H9 (cell line): Measurements from ENCODE around the gene TTC21B. TPM values are rescaled to one million over a fixed set of nuclear protein-coding genes. Genes with fewer than 3 reads are reported as not detected.
"Not testable (repeated sequence)": the region's sequence is repeated elsewhere in the genome, so short reads cannot be mapped to it uniquely, and the experiment has no call there.

Experiments used
- DNase-seq: peaks from one replicate; pipeline ENCODE4 v3.0.0-alpha.2; 2017
- H2AFZ ChIP-seq: one replicate; pipeline ENCODE4 v1.6.1; 2013; ENCODE audit warnings: mild to moderate bottlenecking, low read length, control low read depth, moderate library complexity
- H2AK5ac ChIP-seq: 2 replicates; pipeline ENCODE4 v1.6.1; 2013; ENCODE audit warnings: low read length, control low read depth, mixed read lengths; ENCODE audit not compliant: insufficient read length
- H2BK120ac ChIP-seq: one replicate; pipeline ENCODE4 v1.6.1; 2013; ENCODE audit warnings: low read depth, mild to moderate bottlenecking, low read length, control low read depth, inconsistent platforms; ENCODE audit not compliant: poor library complexity, severe bottlenecking
- H2BK12ac ChIP-seq: 2 replicates; pipeline ENCODE4 v1.6.1; 2013; ENCODE audit warnings: low read length, control low read depth, mixed read lengths, low read depth; ENCODE audit not compliant: insufficient read length
- H2BK15ac ChIP-seq: 2 replicates; pipeline ENCODE4 v1.6.1; 2013; ENCODE audit warnings: low read depth, low read length, control low read depth
- H2BK20ac ChIP-seq: one replicate; pipeline ENCODE4 v1.6.1; 2013; ENCODE audit warnings: low read depth, mild to moderate bottlenecking, low read length, control low read depth, inconsistent platforms; ENCODE audit not compliant: poor library complexity, severe bottlenecking
- H2BK5ac ChIP-seq: 2 replicates; pipeline ENCODE4 v1.6.1; 2013; ENCODE audit warnings: low read length, control low read depth, mixed read lengths; ENCODE audit not compliant: insufficient read length
- H3K14ac ChIP-seq: 2 replicates; pipeline ENCODE4 v1.6.1; 2013; ENCODE audit warnings: low read length, control low read depth; ENCODE audit not compliant: insufficient read depth
- H3K18ac ChIP-seq: 2 replicates; pipeline ENCODE4 v1.6.1; 2013; ENCODE audit warnings: low read depth, mild to moderate bottlenecking, mixed read lengths, low read length, control low read depth; ENCODE audit not compliant: insufficient read length
- H3K23ac ChIP-seq: 2 replicates; pipeline ENCODE4 v1.6.1; 2013; ENCODE audit warnings: low read length, control low read depth, mixed read lengths, low read depth; ENCODE audit not compliant: insufficient read length
- H3K23me2 ChIP-seq: 2 replicates; pipeline ENCODE4 v1.6.1; 2013; ENCODE audit warnings: low read depth, mild to moderate bottlenecking, mixed read lengths, low read length, control low read depth; ENCODE audit not compliant: insufficient read length, poor library complexity, severe bottlenecking
- H3K27ac ChIP-seq: 2 replicates; pipeline ENCODE4 v1.5.1; 2013; ENCODE audit warnings: low read length, control low read depth, mixed read lengths, low read depth; ENCODE audit not compliant: insufficient read length
- H3K27me3 ChIP-seq: 2 replicates; pipeline ENCODE4 v1.6.1; 2013; ENCODE audit warnings: low read length, control low read depth, inconsistent platforms; ENCODE audit not compliant: insufficient read depth
- H3K4ac ChIP-seq: 2 replicates; pipeline ENCODE4 v1.6.1; 2013; ENCODE audit warnings: low read depth, mild to moderate bottlenecking, control low read depth, inconsistent platforms, low read length, moderate library complexity
- H3K4me1 ChIP-seq: 2 replicates; pipeline ENCODE4 v1.6.1; 2013; ENCODE audit warnings: low read length, control low read depth, inconsistent platforms; ENCODE audit not compliant: insufficient read depth
- H3K4me2 ChIP-seq: 2 replicates; pipeline ENCODE4 v1.6.1; 2013; ENCODE audit warnings: low read length, control low read depth, mixed read lengths; ENCODE audit not compliant: insufficient read length, insufficient read depth
- H3K56ac ChIP-seq: 2 replicates; pipeline ENCODE4 v1.6.1; 2013; ENCODE audit warnings: low read depth, mild to moderate bottlenecking, mixed read lengths, low read length, control low read depth; ENCODE audit not compliant: insufficient read length
- H3K79me1 ChIP-seq: 2 replicates; pipeline ENCODE4 v1.6.1; 2013; ENCODE audit warnings: low read depth, mild to moderate bottlenecking, moderate library complexity, low read length, control low read depth, inconsistent platforms; ENCODE audit not compliant: insufficient read depth, poor library complexity, severe bottlenecking
- H3K79me2 ChIP-seq: 2 replicates; pipeline ENCODE4 v1.6.1; 2013; ENCODE audit warnings: low read length, control low read depth, inconsistent platforms; ENCODE audit not compliant: insufficient read depth
- H3K9ac ChIP-seq: 2 replicates; pipeline ENCODE4 v1.6.1; 2013; ENCODE audit warnings: low read length, control low read depth, mixed read lengths; ENCODE audit not compliant: insufficient read length; ENCODE audit errors: extremely low read depth
- H3K9me3 ChIP-seq: one replicate; pipeline ENCODE4 v1.6.1; 2013; ENCODE audit warnings: low read depth, low read length, inconsistent platforms; ENCODE audit not compliant: control insufficient read depth
- H3T11ph ChIP-seq: one replicate; pipeline ENCODE4 v1.6.1; 2013; ENCODE audit warnings: mild to moderate bottlenecking, low read length, control low read depth, inconsistent platforms
- H4K20me1 ChIP-seq: one replicate; pipeline ENCODE4 v1.6.1; 2013; ENCODE audit not compliant: control insufficient read depth, insufficient read length, insufficient read depth
- H4K5ac ChIP-seq: 2 replicates; pipeline ENCODE4 v1.6.1; 2013; ENCODE audit warnings: low read depth, mild to moderate bottlenecking, mixed read lengths, low read length, control low read depth; ENCODE audit not compliant: insufficient read length
- H4K8ac ChIP-seq: replicated peaks from 2 replicates; pipeline ENCODE4 v1.6.1; 2013; ENCODE audit warnings: low read length, control low read depth, mixed read lengths, low read depth; ENCODE audit not compliant: insufficient read length
- H4K91ac ChIP-seq: 2 replicates; pipeline ENCODE4 v1.6.1; 2013; ENCODE audit warnings: low read depth, mild to moderate bottlenecking, moderate library complexity, mixed read lengths, low read length, control low read depth; ENCODE audit not compliant: insufficient read length
- H3K27ac Mint-ChIP-seq, 3 experiments: 2 replicates in 2 of 3; 3 replicates in 1 of 3; pipeline ENCODE4 v1.8.0; 2020 to 2021; ENCODE audit warnings: mixed read lengths in 3 of 3, mild to moderate bottlenecking in 1 of 3, moderate library complexity in 1 of 3
- H3K27me3 Mint-ChIP-seq: 2 replicates; pipeline ENCODE4 v1.8.0; 2021; ENCODE audit warnings: low read depth, mild to moderate bottlenecking, moderate library complexity, mixed read lengths
- H3K36me3 Mint-ChIP-seq, 3 experiments: 2 replicates in 2 of 3; 3 replicates in 1 of 3; pipeline ENCODE4 v1.8.0; 2020 to 2021; ENCODE audit warnings: low read depth in 3 of 3, mixed read lengths in 3 of 3; ENCODE audit not compliant: insufficient read depth in 1 of 3
- H3K4me1 Mint-ChIP-seq, 2 experiments: 2 replicates each; pipeline ENCODE4 v1.8.0; 2020; ENCODE audit warnings: mixed read lengths in 2 of 2
- H3K4me3 Mint-ChIP-seq, 2 experiments: 2 replicates in 1 of 2; 3 replicates in 1 of 2; pipeline ENCODE4 v1.8.0; 2020 to 2021; ENCODE audit warnings: mild to moderate bottlenecking in 2 of 2, mixed read lengths in 2 of 2, moderate library complexity in 1 of 2
- H3K9me3 Mint-ChIP-seq, 2 experiments: 2 replicates in 1 of 2; 3 replicates in 1 of 2; pipeline ENCODE4 v1.8.0; 2020; ENCODE audit warnings: mild to moderate bottlenecking in 2 of 2, mixed read lengths in 2 of 2, moderate library complexity in 1 of 2
- CTCF ChIP-seq: fragments of 200-600 bp; sonication (generic); conservative IDR thresholded peaks from 3 replicates; pipeline ENCODE4 v1.8.0; 2021; ENCODE audit warnings: antibody characterized with exemption, mild to moderate bottlenecking
- WGBS: extraction: QIAGEN DNeasy Blood & Tissue Kit; methylation state at CpG from one replicate; pipeline ENCODE4 v1.1.7; 2013; ENCODE audit warnings: missing lambda C conversion rate, low lambda C conversion rate, mixed read lengths; ENCODE audit not compliant: insufficient read length; ENCODE audit errors: extremely low coverage; 5-methylcytosine and 5-hydroxymethylcytosine counted together
- total RNA-seq: library from RNA; stranded (reverse); gene quantifications from 2 replicates; pipeline ENCODE4 v1.2.1, GENCODE V29; 2021

The TTC21B gene
- total RNA-seq, 1 experiment from 2014 or later, result 16.6 TPM

- Histone ChIP-seq H3K27ac (no peak overlapping the region), H2BK20ac (no peak overlapping the region), H4K20me1 (no peaks in the 10 kb centered on the region), H3K4me1 (no peaks in the 10 kb centered on the region), H3K27me3 (no peaks in the 10 kb centered on the region), H3K4ac (no peak overlapping the region), H2AFZ (no peak overlapping the region), H2AK5ac (no peak overlapping the region), H2BK15ac (no peak overlapping the region), H3K9me3 (peaks cover 9% of the 10 kb centered on the region), H3K23me2 (no peaks in the 10 kb centered on the region), H2BK5ac (no peak overlapping the region), H3K18ac (no peak overlapping the region), H2BK12ac (no peak overlapping the region), H3K79me1 (no peaks in the 10 kb centered on the region), H3K14ac (no peak overlapping the region), H3K23ac (no peak overlapping the region), H4K91ac (no peak overlapping the region), H3K4me2 (no peak overlapping the region), H3T11ph (no peak overlapping the region), H3K9ac (no peak overlapping the region), H3K56ac (no peak overlapping the region), H2BK120ac (no peak overlapping the region), H3K79me2 (no peaks in the 10 kb centered on the region), H4K8ac (no peak overlapping the region), H4K5ac (no peak overlapping the region)
- DNase-seq, result no peak
- no peaks in the 10 kb centered on the region; the same call in 1 of the 2 replicates for H3K27me3 Mint-ChIP-seq
- no peak overlapping the region for H3K4me3 Mint-ChIP-seq
- no peaks in the 10 kb centered on the region for H3K4me1 Mint-ChIP-seq
- H3K27ac Mint-ChIP-seq, result no peak overlapping the region
- peaks cover 28 to 29% of the 10 kb centered on the region in 2 experiments for H3K9me3 Mint-ChIP-seq
- TF ChIP-seq CTCF, result no peak
- peaks cover 15 to 34% (median 31%) of the 10 kb centered on the region in 3 experiments for H3K36me3 Mint-ChIP-seq
- WGBS, result no CpG with 5 or more reads among the region's 5 CpGs
These were observed 89.7 kb downstream of the TTC21B start for GRCh38 chr2:165863810-165864261.

- not testable (repeated sequence) for H4K5ac ChIP-seq, H3K4ac ChIP-seq, H2BK20ac ChIP-seq, H3K23ac ChIP-seq, H3K4me3 Mint-ChIP-seq, H3K18ac ChIP-seq, H3K4me2 ChIP-seq, H2BK5ac ChIP-seq, H3K79me1 ChIP-seq, H2AK5ac ChIP-seq, H3K14ac ChIP-seq, H3K79me2 ChIP-seq, H3K9ac ChIP-seq, DNase-seq, H2AFZ ChIP-seq, H3K27ac Mint-ChIP-seq, H4K8ac ChIP-seq, H4K20me1 ChIP-seq, H3K27ac ChIP-seq, H2BK15ac ChIP-seq, H3K9me3 ChIP-seq, H2BK12ac ChIP-seq, H3T11ph ChIP-seq, H2BK120ac ChIP-seq, H3K4me1 Mint-ChIP-seq, H3K27me3 ChIP-seq, H3K4me1 ChIP-seq, H3K27me3 Mint-ChIP-seq, H4K91ac ChIP-seq, H3K56ac ChIP-seq, H3K23me2 ChIP-seq
- Mint-ChIP-seq H3K9me3 (peaks cover 28 to 31% of the 10 kb centered on the region in 2 experiments), H3K36me3 (peaks cover 20 to 34% (median 33%) of the 10 kb centered on the region in 3 experiments)
- no CpG with 5 or more reads among the region's 2 CpGs for WGBS
These were observed 92.5 kb downstream of the TTC21B start for GRCh38 chr2:165861083-165861482.
